ENCODE data around the gene SLC27A6. TPM values are rescaled to one million over a fixed set of nuclear protein-coding genes. Genes with fewer than 3 reads are reported as not detected.

SLC27A6 gene
- 1.5 and 2.1 TPM in 2 replicates for total RNA-seq
- long read RNA-seq, transcript SLC27A6-201 (10 exons, 3,219 nt), result major isoform, 9 of 18 reads
- long read RNA-seq, partial matches to known transcripts, result 0 of 18 reads
- long read RNA-seq, other reads (novel, unspliced or antisense), result 9 of 18 reads

- peak; percentile 37 for DNase-seq (ENCODE audit: low spot score, unreplicated experiment)
- H3K9me3 Mint-ChIP-seq (ENCODE audit: low read depth), result peaks cover 13% of the 10 kb centered on the region
- peak within 1 kb of the TSS; percentile 76 for H3K4me3 Mint-ChIP-seq (ENCODE audit: low read depth)
- peaks cover 33% of the 10 kb centered on the region for H3K27me3 Mint-ChIP-seq
- peaks cover 4% of the 10 kb centered on the region for H3K4me1 Mint-ChIP-seq (ENCODE audit: low read depth)
- H3K36me3 Mint-ChIP-seq (ENCODE audit: insufficient read depth), result peaks cover 1% of the 10 kb centered on the region
- TF ChIP-seq CTCF (IDR thresholded peaks at IDR 0.05; ENCODE audit: unreplicated experiment), result no peak
- H3K27ac Mint-ChIP-seq, result peak within 1 kb of the TSS; percentile 27
Observed at GRCh38 chr5:128965011-128965637, at the start of gene SLC27A6. SLC27A6 (plus strand) TSS chr5:128965488; CDS start chr5:128966138, 650 bp downstream.

GRCh38 chr5:128919542-128919941, 45.7 kb upstream of the SLC27A6 start:
- Mint-ChIP-seq H3K27ac (no peak overlapping the region), H3K36me3 (ENCODE audit: insufficient read depth) (no peaks in the 10 kb centered on the region), H3K27me3 (no peaks in the 10 kb centered on the region), H3K4me3 (ENCODE audit: low read depth) (no peak overlapping the region), H3K4me1 (ENCODE audit: low read depth) (no peaks in the 10 kb centered on the region), H3K9me3 (ENCODE audit: low read depth) (no peaks in the 10 kb centered on the region)
- TF ChIP-seq CTCF (IDR thresholded peaks at IDR 0.05; ENCODE audit: unreplicated experiment), result no peak
- DNase-seq (ENCODE audit: low spot score, unreplicated experiment), result no peak

GRCh38 chr5:128920345-128921215, 44.7 kb upstream of the SLC27A6 start:
- Mint-ChIP-seq H3K36me3 (ENCODE audit: insufficient read depth) (no peaks in the 10 kb centered on the region), H3K27me3 (no peaks in the 10 kb centered on the region), H3K9me3 (ENCODE audit: low read depth) (no peaks in the 10 kb centered on the region), H3K4me3 (ENCODE audit: low read depth) (no peak overlapping the region), H3K27ac (no peak overlapping the region), H3K4me1 (ENCODE audit: low read depth) (no peaks in the 10 kb centered on the region)
- no peak for DNase-seq (ENCODE audit: low spot score, unreplicated experiment)
- TF ChIP-seq CTCF (IDR thresholded peaks at IDR 0.05; ENCODE audit: unreplicated experiment), result no peak

- Mint-ChIP-seq H3K4me3 (ENCODE audit: low read depth) (no peak overlapping the region), H3K27me3 (no peaks in the 10 kb centered on the region), H3K9me3 (ENCODE audit: low read depth) (no peaks in the 10 kb centered on the region), H3K27ac (no peak overlapping the region), H3K4me1 (ENCODE audit: low read depth) (no peaks in the 10 kb centered on the region), H3K36me3 (ENCODE audit: insufficient read depth) (no peaks in the 10 kb centered on the region)
- no peak for DNase-seq (ENCODE audit: low spot score, unreplicated experiment)
- TF ChIP-seq CTCF (IDR thresholded peaks at IDR 0.05; ENCODE audit: unreplicated experiment), result no peak
Observed at GRCh38 chr5:128924299-128924698, 41.0 kb upstream of the SLC27A6 start.

- H3K36me3 Mint-ChIP-seq (ENCODE audit: insufficient read depth), result no peaks in the 10 kb centered on the region
- H3K9me3 Mint-ChIP-seq (ENCODE audit: low read depth), result no peaks in the 10 kb centered on the region
- H3K4me3 Mint-ChIP-seq (ENCODE audit: low read depth), result no peak overlapping the region
- no peaks in the 10 kb centered on the region for H3K27me3 Mint-ChIP-seq
- TF ChIP-seq CTCF (IDR thresholded peaks at IDR 0.05; ENCODE audit: unreplicated experiment), result no peak
- no peak overlapping the region for H3K27ac Mint-ChIP-seq
- DNase-seq (ENCODE audit: low spot score, unreplicated experiment), result no peak
- H3K4me1 Mint-ChIP-seq (ENCODE audit: low read depth), result no peaks in the 10 kb centered on the region
Observed at GRCh38 chr5:128925973-128926372, 39.3 kb upstream of the SLC27A6 start.
